Measurements from ENCODE around the gene NHERF2.

Gene NHERF2

GRCh38 chr16:2034696-2035430, 8.2 kb downstream of the NHERF2 start:
- Histone ChIP-seq H3K9ac (ENCODE audit: low read depth, low read length, poor library complexity, severe bottlenecking) (no peak overlapping the region), H3K4me3 (ENCODE audit: low read length, poor library complexity, severe bottlenecking) (no peak overlapping the region)

GRCh38 chr16:2035431-2036199, 8.9 kb downstream of the NHERF2 start:
- Histone ChIP-seq H4K20me1 (ENCODE audit: insufficient read depth, low read length, poor library complexity, severe bottlenecking) (no peaks in the 10 kb centered on the region), H3K4me2 (ENCODE audit: low read depth, low read length, poor library complexity, severe bottlenecking) (no peak overlapping the region), H2AFZ (ENCODE audit: low read length) (no peak overlapping the region), H3K36me3 (ENCODE audit: insufficient read depth, low read length) (no peaks in the 10 kb centered on the region), H3K4me3 (ENCODE audit: low read length, poor library complexity, severe bottlenecking) (no peak overlapping the region), H3K27me3 (ENCODE audit: insufficient read depth, low read length, poor library complexity, severe bottlenecking) (no peaks in the 10 kb centered on the region), H3K9me3 (ENCODE audit: insufficient read depth, low read depth, low read length) (no peaks in the 10 kb centered on the region), H3K79me2 (ENCODE audit: insufficient read depth, low read length) (no peaks in the 10 kb centered on the region), H3F3A (ENCODE audit: low read depth) (no peaks in the 10 kb centered on the region), H3K9ac (ENCODE audit: low read depth, low read length, poor library complexity, severe bottlenecking) (no peak overlapping the region), H3K4me1 (ENCODE audit: insufficient read depth, low read length, poor library complexity, severe bottlenecking) (no peaks in the 10 kb centered on the region), H3K9me2 (replicated peaks; ENCODE audit: low read depth, low read length) (no peaks in the 10 kb centered on the region)
- no peak for TF ChIP-seq EZH2phosphoT487 (IDR thresholded peaks at IDR 0.05; ENCODE audit: borderline replicate concordance)
- no peak for TF ChIP-seq CTCF (conservative IDR thresholded peaks at IDR 0.05; ENCODE audit: low read length)

More at GRCh38 chr16:2034696-2035430, 8.2 kb downstream of the NHERF2 start:
- TF ChIP-seq CTCF (conservative IDR thresholded peaks at IDR 0.05; ENCODE audit: low read length) (no peak), EZH2phosphoT487 (IDR thresholded peaks at IDR 0.05; ENCODE audit: borderline replicate concordance) (no peak)
- Histone ChIP-seq H3K4me1 (ENCODE audit: insufficient read depth, low read length, poor library complexity, severe bottlenecking) (no peaks in the 10 kb centered on the region), H3K36me3 (ENCODE audit: insufficient read depth, low read length) (no peaks in the 10 kb centered on the region), H3K79me2 (ENCODE audit: insufficient read depth, low read length) (no peaks in the 10 kb centered on the region), H3K4me2 (ENCODE audit: low read depth, low read length, poor library complexity, severe bottlenecking) (no peak overlapping the region), H3K27me3 (ENCODE audit: insufficient read depth, low read length, poor library complexity, severe bottlenecking) (no peaks in the 10 kb centered on the region), H3K9me3 (ENCODE audit: insufficient read depth, low read depth, low read length) (no peaks in the 10 kb centered on the region), H2AFZ (ENCODE audit: low read length) (no peak overlapping the region), H3K9me2 (replicated peaks; ENCODE audit: low read depth, low read length) (no peaks in the 10 kb centered on the region), H3F3A (ENCODE audit: low read depth) (no peaks in the 10 kb centered on the region), H4K20me1 (ENCODE audit: insufficient read depth, low read length, poor library complexity, severe bottlenecking) (no peaks in the 10 kb centered on the region)

- H4K20me1 ChIP-seq (ENCODE audit: insufficient read depth, low read length, poor library complexity, severe bottlenecking), result no peaks in the 10 kb centered on the region
- H3K36me3 ChIP-seq (ENCODE audit: insufficient read depth, low read length), result no peaks in the 10 kb centered on the region
- H2AFZ ChIP-seq (ENCODE audit: low read length), result no peak overlapping the region
- H3F3A ChIP-seq (ENCODE audit: low read depth), result no peaks in the 10 kb centered on the region
- TF ChIP-seq CTCF (conservative IDR thresholded peaks at IDR 0.05; ENCODE audit: low read length) (no peak), EZH2phosphoT487 (IDR thresholded peaks at IDR 0.05; ENCODE audit: borderline replicate concordance) (no peak)
- H3K4me2 ChIP-seq (ENCODE audit: low read depth, low read length, poor library complexity, severe bottlenecking), result no peak overlapping the region
- no peaks in the 10 kb centered on the region for H3K9me3 ChIP-seq (ENCODE audit: insufficient read depth, low read depth, low read length)
- no peaks in the 10 kb centered on the region for H3K79me2 ChIP-seq (ENCODE audit: insufficient read depth, low read length)
- H3K4me3 ChIP-seq (ENCODE audit: low read length, poor library complexity, severe bottlenecking), result no peak overlapping the region
- no peaks in the 10 kb centered on the region for H3K27me3 ChIP-seq (ENCODE audit: insufficient read depth, low read length, poor library complexity, severe bottlenecking)
- no peaks in the 10 kb centered on the region for H3K9me2 ChIP-seq (replicated peaks; ENCODE audit: low read depth, low read length)
- H3K4me1 ChIP-seq (ENCODE audit: insufficient read depth, low read length, poor library complexity, severe bottlenecking), result no peaks in the 10 kb centered on the region
- no peak overlapping the region for H3K9ac ChIP-seq (ENCODE audit: low read depth, low read length, poor library complexity, severe bottlenecking)
These were observed 9.7 kb downstream of the NHERF2 start for GRCh38 chr16:2036200-2036966.

All from Loucy (cell line).